Cardiac muscle cell (in vitro differentiated cells and primary cell): Measurements from ENCODE around the gene CTNND1. TPM values are rescaled to one million over a fixed set of nuclear protein-coding genes. Genes with fewer than 3 reads are reported as not detected.

Experiments used
- DNase-seq, 2 donors: peaks; one replicate each; pipeline versions ENCODE4 v3.0.0 to v3.0.0-alpha.2; 2010 to 2017; ENCODE audit warnings: low read depth in 1 of 2, low spot score in 1 of 2
- H3K27ac ChIP-seq: fragments of 200-600 bp; sonication (generic); 2 replicates; pipeline ENCODE4 v1.5.1; 2016
- H3K27me3 ChIP-seq: fragments of 200-600 bp; sonication (generic); 2 replicates; pipeline ENCODE4 v1.6.0; 2016; ENCODE audit warnings: control low read depth
- H3K36me3 ChIP-seq: fragments of 200-600 bp; sonication (generic); 2 replicates; pipeline ENCODE4 v1.5.1; 2016; ENCODE audit warnings: control low read depth
- H3K4me1 ChIP-seq: fragments of 200-600 bp; sonication (generic); 2 replicates; pipeline ENCODE4 v1.8.1; 2017; ENCODE audit warnings: low read depth, mild to moderate bottlenecking, mixed run types
- H3K4me3 ChIP-seq: fragments of 200-600 bp; sonication (generic); 2 replicates; pipeline ENCODE4 v1.5.1; 2016; ENCODE audit warnings: mild to moderate bottlenecking
- H3K9me3 ChIP-seq: fragments of 200-600 bp; sonication (generic); 2 replicates; pipeline ENCODE4 v1.5.1; 2017; ENCODE audit warnings: low read depth, mild to moderate bottlenecking, control low read depth
- polyA plus RNA-seq: library from polyadenylated mRNA; unstranded; fragments of >200 nt; fragmentation: Nextera tagmentation; extraction: Ambion mirVana; gene quantifications from 2 replicates; pipeline ENCODE4 v1.2.1, GENCODE V29; 2016
- total RNA-seq: library from RNA; depleted of rRNA; stranded (reverse); fragments of >200 nt; gene quantifications from 2 replicates; pipeline ENCODE4 v1.2.3, GENCODE V29; 2016
- TF ChIP-seq, protein P1 (sequence below): IDR thresholded peaks from 2 replicates; pipeline ENCODE4 v1.5.1; 2012; ENCODE audit warnings: low read depth, mild to moderate bottlenecking, low read length

Gene CTNND1
- total and polyA plus RNA-seq, 2 experiments from 2014 or later = 95.4 to 125 TPM

DNA sequence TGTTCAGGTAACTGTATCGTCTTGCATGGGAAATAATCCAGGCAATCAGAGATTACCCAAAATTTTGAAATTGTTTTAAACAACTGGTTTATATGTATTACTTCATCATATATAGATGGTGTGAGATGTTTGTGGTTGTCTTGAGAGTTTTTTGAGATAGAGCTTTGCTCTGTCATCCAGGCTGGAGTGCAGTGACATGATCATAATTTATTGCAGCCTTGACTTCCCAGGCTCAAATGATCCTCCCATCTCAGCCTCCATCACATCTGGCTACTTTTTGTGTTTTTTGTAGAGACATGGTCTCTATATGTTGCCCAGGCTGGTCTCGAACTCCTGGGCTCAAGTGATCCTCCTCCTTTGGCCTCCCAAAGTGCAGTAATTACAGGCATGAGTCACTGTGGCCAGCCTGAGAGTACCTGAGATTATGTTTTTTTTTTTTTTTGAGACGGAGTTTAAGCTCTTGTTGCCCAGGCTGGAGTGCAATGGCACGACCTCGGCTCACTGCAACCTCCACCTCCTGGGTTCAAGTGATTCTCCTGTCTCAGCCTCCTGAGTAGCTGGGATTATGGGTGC lies 11.5 kb downstream of the CTNND1 start:
- H3K4me1 ChIP-seq = peaks cover 47% of the 10 kb centered on the region
- peak overlapping the region; percentile 100 for H3K27ac ChIP-seq
- TF ChIP-seq, protein P1, sequence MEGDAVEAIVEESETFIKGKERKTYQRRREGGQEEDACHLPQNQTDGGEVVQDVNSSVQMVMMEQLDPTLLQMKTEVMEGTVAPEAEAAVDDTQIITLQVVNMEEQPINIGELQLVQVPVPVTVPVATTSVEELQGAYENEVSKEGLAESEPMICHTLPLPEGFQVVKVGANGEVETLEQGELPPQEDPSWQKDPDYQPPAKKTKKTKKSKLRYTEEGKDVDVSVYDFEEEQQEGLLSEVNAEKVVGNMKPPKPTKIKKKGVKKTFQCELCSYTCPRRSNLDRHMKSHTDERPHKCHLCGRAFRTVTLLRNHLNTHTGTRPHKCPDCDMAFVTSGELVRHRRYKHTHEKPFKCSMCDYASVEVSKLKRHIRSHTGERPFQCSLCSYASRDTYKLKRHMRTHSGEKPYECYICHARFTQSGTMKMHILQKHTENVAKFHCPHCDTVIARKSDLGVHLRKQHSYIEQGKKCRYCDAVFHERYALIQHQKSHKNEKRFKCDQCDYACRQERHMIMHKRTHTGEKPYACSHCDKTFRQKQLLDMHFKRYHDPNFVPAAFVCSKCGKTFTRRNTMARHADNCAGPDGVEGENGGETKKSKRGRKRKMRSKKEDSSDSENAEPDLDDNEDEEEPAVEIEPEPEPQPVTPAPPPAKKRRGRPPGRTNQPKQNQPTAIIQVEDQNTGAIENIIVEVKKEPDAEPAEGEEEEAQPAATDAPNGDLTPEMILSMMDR = no peak
- H3K9me3 ChIP-seq = no peaks in the 10 kb centered on the region
- H3K4me3 ChIP-seq = no peak overlapping the region
- no peaks in the 10 kb centered on the region for H3K36me3 ChIP-seq
- no peaks in the 10 kb centered on the region for H3K27me3 ChIP-seq
- no peak for DNase-seq

DNA sequence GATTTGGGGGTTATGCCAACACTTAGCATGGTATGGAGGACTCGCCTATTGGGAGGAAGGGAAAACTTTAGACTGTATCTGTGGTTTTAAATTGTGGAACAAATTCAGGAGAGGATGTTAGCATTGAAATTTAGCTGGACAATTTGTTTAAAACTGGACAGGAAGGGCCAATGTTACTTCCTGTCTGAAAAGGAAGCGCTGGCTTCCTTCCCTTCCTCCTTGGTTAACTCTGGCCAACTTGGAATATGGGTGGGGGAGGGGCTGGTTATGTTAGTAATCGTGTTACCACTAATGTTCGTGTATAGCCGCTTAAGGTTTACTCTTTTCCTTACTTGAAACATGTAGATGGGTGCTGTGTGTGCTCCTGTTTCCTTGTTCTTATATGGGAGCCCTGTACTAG lies 13.9 kb downstream of the CTNND1 start:
- Histone ChIP-seq H3K9me3 (no peaks in the 10 kb centered on the region), H3K27ac (peak overlapping the region; percentile 100), H3K27me3 (no peaks in the 10 kb centered on the region), H3K36me3 (no peaks in the 10 kb centered on the region), H3K4me3 (peak overlapping the region; percentile 16), H3K4me1 (peaks cover 67% of the 10 kb centered on the region)
- DNase-seq = peak in 1 of 2 donors; percentile 55
- TF ChIP-seq, protein P1 = no peak

DNA sequence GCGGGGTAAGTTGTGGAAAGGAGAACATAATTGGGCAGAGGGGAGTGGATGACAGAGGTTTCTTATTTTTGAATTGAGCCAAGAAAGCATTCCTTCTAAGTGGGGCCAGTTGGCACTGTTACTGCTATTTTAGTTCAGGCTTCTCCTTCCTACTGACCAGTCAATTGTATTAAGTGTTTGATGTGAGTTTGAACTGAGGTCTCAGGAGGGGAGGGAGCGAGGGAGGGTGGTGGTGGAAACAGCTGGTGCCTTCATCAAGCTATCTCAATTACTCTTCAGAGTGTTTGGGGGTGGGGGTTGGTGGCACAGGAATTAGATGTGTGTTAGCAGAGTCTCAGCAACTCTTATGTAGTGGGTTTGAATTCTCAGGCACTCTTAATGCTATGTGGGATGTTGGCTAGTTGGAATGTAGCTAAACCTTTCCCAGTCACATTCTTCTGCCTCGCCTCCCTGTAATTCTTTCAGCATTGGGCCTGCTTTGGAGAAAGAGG lies 14.5 kb downstream of the CTNND1 start:
- Histone ChIP-seq H3K36me3 (no peaks in the 10 kb centered on the region), H3K4me3 (peak overlapping the region; percentile 16), H3K27me3 (no peaks in the 10 kb centered on the region), H3K9me3 (no peaks in the 10 kb centered on the region), H3K4me1 (peaks cover 73% of the 10 kb centered on the region), H3K27ac (peak overlapping the region; percentile 100)
- peak; percentile 72 to 80 for DNase-seq
- TF ChIP-seq, protein P1 = no peak

DNA sequence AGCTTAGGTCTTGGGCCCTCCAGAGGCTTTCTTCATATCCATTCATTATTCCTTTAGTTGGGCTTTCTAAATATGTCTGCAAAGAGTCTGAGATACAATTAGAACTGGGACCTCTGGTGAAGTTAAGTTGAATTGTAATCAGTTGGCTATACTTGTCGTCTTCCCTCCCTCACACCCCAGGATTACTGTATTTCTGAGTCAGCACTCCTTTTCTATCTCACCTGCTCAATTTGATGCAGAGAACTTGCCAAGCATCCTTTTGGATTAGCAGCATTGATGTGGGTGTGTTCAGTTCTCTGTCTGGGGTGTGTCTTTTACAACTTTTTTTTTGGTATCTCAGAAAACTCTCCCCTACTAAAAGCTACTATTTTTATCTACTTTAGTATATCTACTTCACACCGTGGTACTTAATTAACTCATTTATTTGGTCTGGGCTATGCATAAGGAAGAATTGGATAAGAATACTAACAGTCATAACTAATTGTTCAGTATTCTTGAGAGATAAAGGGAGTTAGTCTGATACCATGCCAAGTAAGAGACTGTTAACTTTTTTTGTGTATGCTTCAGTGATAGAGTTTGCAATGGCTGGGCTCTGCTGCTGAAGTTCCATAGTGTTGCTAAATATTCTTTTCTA lies 15.1 kb downstream of the CTNND1 start:
- TF ChIP-seq, protein P1 = no peak
- Histone ChIP-seq H3K27me3 (no peaks in the 10 kb centered on the region), H3K36me3 (no peaks in the 10 kb centered on the region), H3K9me3 (no peaks in the 10 kb centered on the region), H3K27ac (peak overlapping the region; percentile 100), H3K4me1 (peaks cover 79% of the 10 kb centered on the region), H3K4me3 (no peak overlapping the region)
- DNase-seq = peak in 1 of 2 donors; percentile 35

DNA sequence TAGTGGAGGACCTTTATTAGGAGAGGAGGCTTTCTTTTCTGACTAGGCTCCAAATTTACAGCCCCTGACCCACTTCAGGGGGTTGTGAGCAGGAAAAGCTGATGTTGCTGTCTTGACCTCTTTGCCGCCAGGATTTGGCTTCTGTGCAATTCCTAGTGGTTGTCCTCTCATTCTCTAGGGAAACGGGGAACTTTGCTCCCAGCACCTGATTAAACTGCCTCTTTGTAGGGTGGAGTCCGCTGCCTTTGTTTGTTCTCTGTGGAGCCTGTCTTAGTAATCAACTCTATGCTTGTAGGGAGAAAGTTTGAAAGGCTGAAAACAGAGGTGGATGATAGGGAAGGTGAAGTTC lies 16.3 kb downstream of the CTNND1 start:
- peak overlapping the region; percentile 100 for H3K27ac ChIP-seq
- peak in 1 of 2 donors; percentile 46 for DNase-seq
- no peaks in the 10 kb centered on the region for H3K9me3 ChIP-seq
- TF ChIP-seq, protein P1 = no peak
- H3K4me3 ChIP-seq = peak overlapping the region; percentile 12
- H3K4me1 ChIP-seq = peaks cover 85% of the 10 kb centered on the region
- H3K27me3 ChIP-seq = no peaks in the 10 kb centered on the region
- no peaks in the 10 kb centered on the region for H3K36me3 ChIP-seq
